SK-N-SH (cell line): Measurements from ENCODE around the gene PBX1. TPM values are rescaled to one million over a fixed set of nuclear protein-coding genes. Genes with fewer than 3 reads are reported as not detected.

Source experiments
- CTCF ChIA-PET: fragments of 300-600, 350-600 bp; formaldehyde crosslinking; extraction: SDS; loops from one replicate; lab custom pipeline; 2021; lab: Yijun Ruan, JAX
- POLR2A ChIA-PET: fragments of 350-600 bp; sonication (Branson Sonifier 250); formaldehyde crosslinking; extraction: SDS; loops from one replicate; lab custom pipeline; 2020; ENCODE audit warnings: antibody characterized with exemption, inconsistent platforms; lab: Yijun Ruan, JAX
- DNase-seq: peaks from one replicate; pipeline ENCODE4 v3.0.0; 2012
- H2AFZ ChIP-seq: fragments of 200-600 bp; sonication (generic); 2 replicates; pipeline ENCODE4 v1.8.1; 2016; ENCODE audit warnings: antibody characterized with exemption, mild to moderate bottlenecking, low read depth
- H3F3A ChIP-seq: fragments of 200-600 bp; sonication (generic); replicated peaks from 2 replicates; pipeline ENCODE3; 2016; ENCODE audit warnings: antibody characterized with exemption, mild to moderate bottlenecking; ENCODE audit not compliant: insufficient read depth
- H3K27ac ChIP-seq, 2 experiments: fragments of 200-500 bp in 1 of 2; fragments of 200-600 bp in 1 of 2; sonication (Bioruptor generic) in 1 of 2; sonication (generic), shearing (Covaris generic) in 1 of 2; 2 replicates each; pipeline versions ENCODE4 v1.5.1 to v1.6.1; 2014 to 2016; ENCODE audit warnings: low read depth in 2 of 2, inconsistent platforms in 1 of 2, low read length in 1 of 2, mild to moderate bottlenecking in 1 of 2, mixed read lengths in 1 of 2
- H3K27me3 ChIP-seq: fragments of 200-600 bp; sonication (generic), shearing (Covaris generic); 2 replicates; pipeline ENCODE4 v1.6.1; 2016; ENCODE audit warnings: mixed run types; ENCODE audit not compliant: insufficient read depth
- H3K36me3 ChIP-seq, 2 experiments: fragments of 200-500 bp in 1 of 2; fragments of 200-600 bp in 1 of 2; sonication (Bioruptor generic) in 1 of 2; sonication (generic) in 1 of 2; replicated peaks in 1 of 2; 2 replicates each; pipeline versions ENCODE3 to v1.5.1; 2014 to 2016; ENCODE audit warnings: low read length in 1 of 2, mild to moderate bottlenecking in 1 of 2; ENCODE audit not compliant: insufficient read depth in 2 of 2, control insufficient read depth in 1 of 2
- H3K4me1 ChIP-seq, 2 experiments: fragments of 200-500 bp in 1 of 2; fragments of 200-600 bp in 1 of 2; sonication (Bioruptor generic) in 1 of 2; sonication (generic), shearing (Covaris generic) in 1 of 2; 2 replicates each; pipeline versions ENCODE4 v1.5.1 to v1.6.1; 2014 to 2016; ENCODE audit warnings: low read depth in 1 of 2, low read length in 1 of 2, mixed run types in 1 of 2; ENCODE audit not compliant: insufficient read depth in 2 of 2, control insufficient read depth in 1 of 2
- H3K4me2 ChIP-seq: fragments of 200-600 bp; sonication (generic), shearing (Covaris generic); 2 replicates; pipeline ENCODE4 v1.6.1; 2017; ENCODE audit warnings: mixed run types
- H3K4me3 ChIP-seq, 2 experiments: fragments of 200-500 bp in 1 of 2; fragments of 200-600 bp in 1 of 2; sonication (Bioruptor generic) in 1 of 2; sonication (generic), shearing (Covaris generic) in 1 of 2; 2 replicates each; pipeline versions ENCODE4 v1.5.1 to v1.8.1; 2014 to 2016; ENCODE audit warnings: low read depth in 2 of 2, inconsistent platforms in 1 of 2, low read length in 1 of 2, mild to moderate bottlenecking in 1 of 2, mixed read lengths in 1 of 2, moderate library complexity in 1 of 2
- H3K79me2 ChIP-seq: fragments of 200-600 bp; sonication (generic); 2 replicates; pipeline ENCODE4 v1.8.1; 2017; ENCODE audit warnings: mild to moderate bottlenecking; ENCODE audit not compliant: insufficient read depth
- H3K9ac ChIP-seq: fragments of 200-600 bp; sonication (generic); 2 replicates; pipeline ENCODE4 v1.6.1; 2017; ENCODE audit warnings: mixed run types
- H3K9me2 ChIP-seq: fragments of 200-600 bp; sonication (generic); 2 replicates; pipeline ENCODE4 v1.6.1; 2017; ENCODE audit warnings: mixed run types
- H3K9me3 ChIP-seq: fragments of 200-600 bp; sonication (generic); 2 replicates; pipeline ENCODE4 v1.6.1; 2017; ENCODE audit warnings: mixed run types, mild to moderate bottlenecking, moderate library complexity
- H4K20me1 ChIP-seq: fragments of 200-600 bp; sonication (generic); 2 replicates; pipeline ENCODE4 v1.6.1; 2017; ENCODE audit warnings: mild to moderate bottlenecking, mixed run types; ENCODE audit not compliant: insufficient read depth
- CHD2 ChIP-seq: fragments of 150-350 bp; IDR thresholded peaks from 2 replicates; pipeline ENCODE4 v1.6.1; 2018; ENCODE audit warnings: low read length; ENCODE audit not compliant: partially characterized antibody
- ELF1 ChIP-seq: IDR thresholded peaks from 2 replicates; pipeline ENCODE4 v1.4.0; 2012
- EP300 ChIP-seq, 2 experiments: IDR thresholded peaks; 2 replicates each; pipeline versions ENCODE4 v1.4.0 to v1.6.1; 2012; ENCODE audit warnings: borderline replicate concordance in 1 of 2, low read depth in 1 of 2, low read length in 1 of 2
- EZH2phosphoT487 ChIP-seq: fragments of 200-600 bp; sonication (generic); IDR thresholded peaks from 2 replicates; pipeline ENCODE4 v1.6.1; 2017; ENCODE audit warnings: low read depth, mixed run types, mild to moderate bottlenecking, antibody characterized with exemption, moderate library complexity, borderline replicate concordance
- FOSL2 ChIP-seq: IDR thresholded peaks from 2 replicates; pipeline ENCODE4 v1.4.0; 2012; ENCODE audit warnings: low read depth, mild to moderate bottlenecking, moderate library complexity, borderline replicate concordance
- FOXM1 ChIP-seq: IDR thresholded peaks from 2 replicates; pipeline ENCODE4 v1.4.0; 2012; ENCODE audit warnings: low read depth, mild to moderate bottlenecking
- MEF2A ChIP-seq: IDR thresholded peaks from 2 replicates; pipeline ENCODE4 v1.4.0; 2012; ENCODE audit warnings: low read depth, borderline replicate concordance
- MXI1 ChIP-seq: IDR thresholded peaks from 2 replicates; pipeline ENCODE4 v1.6.1; 2012; ENCODE audit warnings: mild to moderate bottlenecking, low read depth, low read length, improper control_type of control experiment
- NRF1 ChIP-seq: IDR thresholded peaks from 2 replicates; pipeline ENCODE4 v1.6.1; 2012; ENCODE audit warnings: low read depth, mild to moderate bottlenecking, low read length
- RAD21 ChIP-seq: IDR thresholded peaks from 2 replicates; pipeline ENCODE4 v1.6.1; 2012; ENCODE audit warnings: mild to moderate bottlenecking, low read length
- TAF1 ChIP-seq: IDR thresholded peaks from 2 replicates; pipeline ENCODE4 v1.6.1; 2012; ENCODE audit warnings: low read depth, mild to moderate bottlenecking, low read length, moderate library complexity, borderline replicate concordance
- TCF12 ChIP-seq: IDR thresholded peaks from 2 replicates; pipeline ENCODE4 v1.4.0; 2012
- TEAD4 ChIP-seq: IDR thresholded peaks from 2 replicates; pipeline ENCODE4 v1.4.0; 2012; ENCODE audit warnings: mild to moderate bottlenecking, borderline replicate concordance; ENCODE audit not compliant: insufficient read depth
- WGBS: methylation state at CpG from one replicate; pipeline ENCODE4 v1.1.6; 2017; ENCODE audit warnings: low lambda C conversion rate; 5-methylcytosine and 5-hydroxymethylcytosine counted together
- polyA plus RNA-seq, 3 experiments: library from polyadenylated mRNA; depleted of rRNA; stranded (reverse); fragments of >200 nt; gene quantifications; 2 replicates each; pipeline ENCODE4 v1.2.3, GENCODE V29; 2012
- TF ChIP-seq, protein P1 (sequence below): IDR thresholded peaks from 2 replicates; pipeline ENCODE4; 2012
- TF ChIP-seq, protein P2 (sequence below): fragments of 200-600 bp; sonication (generic); IDR thresholded peaks from 2 replicates; pipeline ENCODE4 v1.6.1; 2017; ENCODE audit warnings: antibody characterized with exemption, mild to moderate bottlenecking, moderate library complexity
- TF ChIP-seq, protein P3 (sequence below): IDR thresholded peaks from 2 replicates; pipeline ENCODE4 v1.4.0; 2012; ENCODE audit warnings: low read depth, borderline replicate concordance
- TF ChIP-seq, protein P4 (sequence below): IDR thresholded peaks from 2 replicates; pipeline ENCODE4 v1.4.0; 2012; ENCODE audit warnings: low read depth, borderline replicate concordance

PBX1 gene
- polyA plus RNA-seq, 1 of the 3 experiments (the other 2 are of a cell fraction): 27.0 TPM

DNA sequence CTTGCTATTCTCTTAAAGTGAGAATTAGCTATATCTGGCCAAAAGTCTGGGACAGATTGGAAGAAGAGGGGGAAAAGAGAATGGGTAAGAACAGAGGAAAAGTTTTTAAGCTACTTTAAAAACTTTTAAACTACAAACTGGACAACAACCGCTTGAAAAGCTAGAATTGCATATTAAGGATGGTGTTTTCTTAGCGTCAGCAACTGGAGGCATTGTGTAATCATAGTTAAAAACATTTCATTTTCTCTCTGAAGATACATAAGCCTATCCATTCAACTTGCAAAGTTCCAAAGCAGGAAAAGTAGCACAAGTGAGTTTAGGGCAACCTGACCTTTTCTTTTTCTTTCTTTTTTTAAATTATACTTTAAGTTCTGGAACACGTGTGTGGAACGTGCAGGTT lies 10.9 kb downstream of the PBX1 start:
- H3K4me1 ChIP-seq: peaks cover 0 to 3% of the 10 kb centered on the region in 2 experiments; a peak in 1 of 4 replicates
- DNase-seq: no peak
- H4K20me1 ChIP-seq: no peaks in the 10 kb centered on the region
- H3K27ac ChIP-seq: no peak overlapping the region
- 92% methylated on average over 4 of the region's 4 CpGs for WGBS
- no peak for TF ChIP-seq TCF12
- TF ChIP-seq RAD21: no peak
- no peak overlapping the region for H3K4me2 ChIP-seq
- ChIA-PET CTCF (interaction anchor here (1.1 kb wide), 1 partner anchor 217 kb away, joined by 4 read pairs; no protein-coding TSS in a partner anchor), POLR2A (no interaction called here)
- H3K27me3 ChIP-seq: no peaks in the 10 kb centered on the region
- H3K9me2 ChIP-seq: no peaks in the 10 kb centered on the region
- H3K4me3 ChIP-seq: no peak overlapping the region
- no peak overlapping the region for H3K9ac ChIP-seq
- H3K9me3 ChIP-seq: 0 out of 2 replicates have a peak, but pooled peaks cover 3% of the 10 kb centered on the region
- no peaks in the 10 kb centered on the region for H3F3A ChIP-seq
- no peak overlapping the region for H2AFZ ChIP-seq
- 0 out of 2 replicates have a peak, but pooled peaks cover 3% of the 10 kb centered on the region for H3K79me2 ChIP-seq
- H3K36me3 ChIP-seq: peaks cover 3 to 15% of the 10 kb centered on the region in 2 experiments

DNA sequence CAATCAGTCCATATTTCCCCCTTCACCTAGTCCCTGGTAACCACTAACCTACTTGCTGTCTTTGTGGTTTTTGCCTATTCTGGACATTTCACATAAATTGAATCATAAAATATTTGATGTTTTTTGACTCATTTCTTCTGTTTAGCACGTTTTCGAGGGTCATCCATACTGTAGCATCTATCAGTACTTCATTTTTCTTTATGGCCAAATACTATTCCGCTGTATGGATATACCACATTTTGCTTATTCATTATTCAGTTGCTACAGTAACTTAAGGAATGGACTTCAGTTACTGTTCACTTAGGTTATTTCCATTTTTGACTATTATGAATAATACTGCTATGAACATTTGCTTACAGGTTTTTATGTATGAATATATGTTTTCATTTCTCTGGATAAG lies 12.3 kb downstream of the PBX1 start:
- no peaks in the 10 kb centered on the region for H3K79me2 ChIP-seq
- H3F3A ChIP-seq: no peaks in the 10 kb centered on the region
- 0 out of 2 replicates have a peak, but pooled peaks cover 3% of the 10 kb centered on the region for H3K9me3 ChIP-seq
- H3K27me3 ChIP-seq: no peaks in the 10 kb centered on the region
- H3K4me3 ChIP-seq: no peak overlapping the region
- H2AFZ ChIP-seq: no peak overlapping the region
- no peak overlapping the region for H3K4me2 ChIP-seq
- no peaks in the 10 kb centered on the region for H3K9me2 ChIP-seq
- peaks cover 10 to 15% of the 10 kb centered on the region in 2 experiments for H3K36me3 ChIP-seq
- TF ChIP-seq, protein P1, sequence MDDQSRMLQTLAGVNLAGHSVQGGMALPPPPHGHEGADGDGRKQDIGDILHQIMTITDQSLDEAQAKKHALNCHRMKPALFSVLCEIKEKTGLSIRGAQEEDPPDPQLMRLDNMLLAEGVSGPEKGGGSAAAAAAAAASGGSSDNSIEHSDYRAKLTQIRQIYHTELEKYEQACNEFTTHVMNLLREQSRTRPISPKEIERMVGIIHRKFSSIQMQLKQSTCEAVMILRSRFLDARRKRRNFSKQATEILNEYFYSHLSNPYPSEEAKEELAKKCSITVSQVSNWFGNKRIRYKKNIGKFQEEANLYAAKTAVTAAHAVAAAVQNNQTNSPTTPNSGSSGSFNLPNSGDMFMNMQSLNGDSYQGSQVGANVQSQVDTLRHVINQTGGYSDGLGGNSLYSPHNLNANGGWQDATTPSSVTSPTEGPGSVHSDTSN: no peak
- TF ChIP-seq FOSL2: no peak
- no peak for TF ChIP-seq TEAD4
- TF ChIP-seq EZH2phosphoT487: no peak
- TF ChIP-seq CHD2: no peak
- no peak for TF ChIP-seq NRF1
- TF ChIP-seq, protein P2, sequence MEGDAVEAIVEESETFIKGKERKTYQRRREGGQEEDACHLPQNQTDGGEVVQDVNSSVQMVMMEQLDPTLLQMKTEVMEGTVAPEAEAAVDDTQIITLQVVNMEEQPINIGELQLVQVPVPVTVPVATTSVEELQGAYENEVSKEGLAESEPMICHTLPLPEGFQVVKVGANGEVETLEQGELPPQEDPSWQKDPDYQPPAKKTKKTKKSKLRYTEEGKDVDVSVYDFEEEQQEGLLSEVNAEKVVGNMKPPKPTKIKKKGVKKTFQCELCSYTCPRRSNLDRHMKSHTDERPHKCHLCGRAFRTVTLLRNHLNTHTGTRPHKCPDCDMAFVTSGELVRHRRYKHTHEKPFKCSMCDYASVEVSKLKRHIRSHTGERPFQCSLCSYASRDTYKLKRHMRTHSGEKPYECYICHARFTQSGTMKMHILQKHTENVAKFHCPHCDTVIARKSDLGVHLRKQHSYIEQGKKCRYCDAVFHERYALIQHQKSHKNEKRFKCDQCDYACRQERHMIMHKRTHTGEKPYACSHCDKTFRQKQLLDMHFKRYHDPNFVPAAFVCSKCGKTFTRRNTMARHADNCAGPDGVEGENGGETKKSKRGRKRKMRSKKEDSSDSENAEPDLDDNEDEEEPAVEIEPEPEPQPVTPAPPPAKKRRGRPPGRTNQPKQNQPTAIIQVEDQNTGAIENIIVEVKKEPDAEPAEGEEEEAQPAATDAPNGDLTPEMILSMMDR: no peak
- no peak for TF ChIP-seq MEF2A
- no peak for TF ChIP-seq EP300 (IDR thresholded peaks at IDR 0.05; ENCODE audit: borderline replicate concordance in 1 of 2, low read depth in 1 of 2, low read length in 1 of 2)
- TF ChIP-seq MXI1: no peak
- no peak for TF ChIP-seq RAD21
- TF ChIP-seq, protein P3, sequence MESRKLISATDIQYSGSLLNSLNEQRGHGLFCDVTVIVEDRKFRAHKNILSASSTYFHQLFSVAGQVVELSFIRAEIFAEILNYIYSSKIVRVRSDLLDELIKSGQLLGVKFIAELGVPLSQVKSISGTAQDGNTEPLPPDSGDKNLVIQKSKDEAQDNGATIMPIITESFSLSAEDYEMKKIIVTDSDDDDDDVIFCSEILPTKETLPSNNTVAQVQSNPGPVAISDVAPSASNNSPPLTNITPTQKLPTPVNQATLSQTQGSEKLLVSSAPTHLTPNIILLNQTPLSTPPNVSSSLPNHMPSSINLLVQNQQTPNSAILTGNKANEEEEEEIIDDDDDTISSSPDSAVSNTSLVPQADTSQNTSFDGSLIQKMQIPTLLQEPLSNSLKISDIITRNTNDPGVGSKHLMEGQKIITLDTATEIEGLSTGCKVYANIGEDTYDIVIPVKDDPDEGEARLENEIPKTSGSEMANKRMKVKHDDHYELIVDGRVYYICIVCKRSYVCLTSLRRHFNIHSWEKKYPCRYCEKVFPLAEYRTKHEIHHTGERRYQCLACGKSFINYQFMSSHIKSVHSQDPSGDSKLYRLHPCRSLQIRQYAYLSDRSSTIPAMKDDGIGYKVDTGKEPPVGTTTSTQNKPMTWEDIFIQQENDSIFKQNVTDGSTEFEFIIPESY: no peak
- no peak for TF ChIP-seq TAF1
- TF ChIP-seq FOXM1: no peak
- TF ChIP-seq ELF1: no peak
- TF ChIP-seq, protein P4, sequence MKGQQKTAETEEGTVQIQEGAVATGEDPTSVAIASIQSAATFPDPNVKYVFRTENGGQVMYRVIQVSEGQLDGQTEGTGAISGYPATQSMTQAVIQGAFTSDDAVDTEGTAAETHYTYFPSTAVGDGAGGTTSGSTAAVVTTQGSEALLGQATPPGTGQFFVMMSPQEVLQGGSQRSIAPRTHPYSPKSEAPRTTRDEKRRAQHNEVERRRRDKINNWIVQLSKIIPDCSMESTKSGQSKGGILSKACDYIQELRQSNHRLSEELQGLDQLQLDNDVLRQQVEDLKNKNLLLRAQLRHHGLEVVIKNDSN: no peak
- no peak for DNase-seq
- ChIA-PET CTCF (no interaction called here), POLR2A (no interaction called here)
- WGBS: 85% methylated on average over 3 of the region's 3 CpGs
- no peak overlapping the region for H3K9ac ChIP-seq
- no peaks in the 10 kb centered on the region for H4K20me1 ChIP-seq
- no peaks in the 10 kb centered on the region; a peak in 1 of 4 replicates for H3K4me1 ChIP-seq
- H3K27ac ChIP-seq: no peak overlapping the region
